IPS-NIHi7 (cell line): ENCODE results near the gene MAP4K1.
A peak's percentile ranks its signal among the peaks of the same experiment; 100 is the strongest.
"Not testable (repeated sequence)": the region's sequence is repeated elsewhere in the genome, so short reads cannot be mapped to it uniquely, and the experiment has no call there.

Experiments
- DNase-seq: peaks from one replicate; pipeline ENCODE4 v3.0.0; 2012; ENCODE audit warnings: mixed read lengths; ENCODE audit errors: extremely low spot score

The MAP4K1 gene

GRCh38 chr19:38569368-38569983, 48.3 kb downstream of the MAP4K1 start:
- no peak for DNase-seq

DNA sequence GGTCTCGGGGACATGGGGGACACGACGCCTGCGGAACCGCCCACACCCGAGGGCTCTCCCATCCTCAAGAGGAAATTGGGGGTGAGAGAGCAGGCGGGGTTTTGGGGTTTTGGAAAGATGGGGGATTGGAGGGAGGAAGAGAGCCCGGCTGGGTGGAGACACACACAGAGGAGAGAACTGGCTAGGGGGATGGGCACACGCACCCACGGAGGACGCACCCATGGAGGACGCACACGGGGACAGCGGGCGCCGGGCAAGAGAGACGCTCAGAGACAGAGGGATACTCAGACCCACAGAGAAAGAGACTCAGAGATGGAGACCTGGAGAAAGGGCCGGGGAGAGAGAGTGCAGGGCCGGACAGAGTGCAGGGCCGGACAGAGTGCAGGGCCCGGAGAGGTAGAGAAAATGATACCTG, 52.1 kb downstream of the MAP4K1 start:
- no peak for DNase-seq

GRCh38 chr19:38564981-38565690, 52.6 kb downstream of the MAP4K1 start:
- peak; percentile 77 for DNase-seq

- DNase-seq, result no peak
Measured at GRCh38 chr19:38563475-38563874, 54.3 kb downstream of the MAP4K1 start.

GRCh38 chr19:38562096-38562495, 55.7 kb downstream of the MAP4K1 start:
- DNase-seq, result no peak

GRCh38 chr19:38561658-38562057, 56.1 kb downstream of the MAP4K1 start:
- DNase-seq, result no peak

DNA sequence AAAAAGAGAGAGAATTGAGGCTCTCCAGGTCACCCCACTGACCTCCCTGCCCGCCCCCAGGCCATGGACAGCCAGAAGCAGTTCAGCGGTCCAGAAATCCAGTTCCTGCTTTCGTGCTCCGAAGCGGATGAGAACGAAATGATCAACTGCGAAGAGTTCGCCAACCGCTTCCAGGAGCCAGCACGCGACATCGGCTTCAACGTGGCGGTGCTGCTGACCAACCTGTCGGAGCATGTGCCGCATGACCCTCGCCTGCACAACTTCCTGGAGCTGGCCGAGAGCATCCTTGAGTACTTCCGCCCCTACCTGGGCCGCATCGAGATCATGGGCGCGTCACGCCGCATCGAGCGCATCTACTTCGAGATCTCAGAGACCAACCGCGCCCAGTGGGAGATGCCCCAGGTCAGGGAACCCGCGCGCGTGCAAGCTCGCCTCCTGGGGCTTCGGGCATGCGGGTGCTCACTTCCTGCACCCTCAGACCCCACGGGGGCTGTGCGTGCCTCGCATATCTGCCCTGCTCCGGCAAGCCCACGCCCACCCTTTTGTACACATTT, 56.6 kb downstream of the MAP4K1 start:
- no peak for DNase-seq

GRCh38 chr19:38559428-38560401, 58.0 kb downstream of the MAP4K1 start:
- no peak for DNase-seq

- DNase-seq, result not testable (repeated sequence)
Measured at GRCh38 chr19:38558933-38559332, 58.8 kb downstream of the MAP4K1 start.

DNA sequence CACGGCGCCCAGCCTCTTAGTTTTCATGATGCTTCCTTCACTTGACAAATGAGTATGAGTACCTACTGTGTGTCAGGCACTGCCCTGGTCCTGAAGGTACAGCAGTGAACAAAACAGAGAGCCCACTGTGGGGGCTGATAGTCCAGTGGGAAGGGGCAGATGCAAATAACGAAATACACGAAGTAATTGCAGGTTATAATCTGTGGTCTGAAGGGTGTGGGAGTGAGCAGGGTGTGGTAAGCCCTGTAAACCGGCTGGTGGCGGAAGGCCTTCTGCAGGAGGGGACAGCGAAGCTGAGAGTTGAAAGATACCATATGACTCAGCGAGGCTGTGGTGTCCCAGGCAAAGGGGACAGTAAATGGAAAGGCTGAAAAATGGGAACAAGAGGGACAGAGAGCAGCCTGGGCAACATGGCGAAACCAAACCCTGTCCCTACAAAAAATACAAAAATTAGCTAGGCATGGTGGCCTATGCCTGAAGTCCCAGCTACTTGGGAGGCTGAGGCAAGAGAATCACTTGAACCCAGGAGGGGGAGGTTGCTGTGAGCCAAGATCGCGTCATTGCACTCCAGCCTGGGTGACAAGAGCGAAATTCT, 60.5 kb downstream of the MAP4K1 start:
- DNase-seq, result no peak

DNA sequence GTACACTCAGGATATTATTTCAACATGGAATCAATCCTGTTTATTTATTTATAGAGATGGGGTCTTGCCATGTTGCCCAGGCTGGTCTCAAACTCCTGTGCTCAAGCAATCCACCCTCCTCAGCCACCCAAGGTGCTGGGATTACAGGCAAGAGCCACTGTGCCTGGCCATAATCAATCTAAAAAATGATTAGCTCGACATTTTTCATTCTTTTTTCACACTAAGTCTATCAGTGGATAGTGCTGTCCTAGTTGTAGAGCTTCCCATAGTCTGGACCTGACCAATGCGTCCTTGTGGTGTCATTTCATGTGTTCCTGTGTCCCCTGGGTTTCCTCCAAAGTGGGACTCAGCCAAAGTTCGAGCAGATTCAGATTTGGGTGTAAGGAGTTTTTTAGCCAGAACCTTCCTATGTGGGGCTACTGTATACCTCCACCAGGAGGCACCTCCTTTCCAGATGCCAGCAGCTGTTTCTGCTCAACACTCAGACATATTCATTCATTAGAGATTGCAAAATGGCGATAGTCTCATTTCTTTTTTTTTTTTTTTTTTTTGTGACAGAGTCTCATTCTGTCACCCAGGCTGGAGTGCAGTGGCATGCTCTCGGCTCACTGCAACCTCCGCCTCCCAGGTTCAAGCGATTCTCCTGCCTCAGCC, 61.1 kb downstream of the MAP4K1 start:
- peak; percentile 23 for DNase-seq

- DNase-seq, result no peak
Measured at GRCh38 chr19:38555200-38555599, 62.6 kb downstream of the MAP4K1 start.

GRCh38 chr19:38554676-38555141, 63.0 kb downstream of the MAP4K1 start:
- DNase-seq, result no peak

- DNase-seq, result not testable (repeated sequence)
Measured at GRCh38 chr19:38553239-38553638, 64.5 kb downstream of the MAP4K1 start.

GRCh38 chr19:38551450-38551813, 66.3 kb downstream of the MAP4K1 start:
- DNase-seq, result no peak

DNA sequence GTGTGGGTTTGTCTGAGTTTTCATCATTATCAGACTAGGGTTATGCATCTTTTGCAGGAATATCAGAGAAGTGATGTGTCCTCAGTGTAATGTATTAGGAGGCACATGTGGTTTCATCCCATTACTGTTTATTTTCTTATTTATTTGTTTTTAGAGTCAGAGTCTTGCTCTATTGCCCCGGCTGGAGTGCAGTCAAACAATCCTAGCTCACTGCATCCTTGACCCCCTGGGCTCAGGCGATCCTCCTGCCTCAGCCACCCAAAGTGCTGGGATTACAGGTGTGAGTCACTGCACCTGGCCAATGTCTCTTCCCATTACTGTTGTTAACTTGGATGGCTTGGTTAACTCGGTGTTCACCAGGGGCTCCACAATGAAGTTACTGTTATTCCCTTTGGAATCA, 67.4 kb downstream of the MAP4K1 start:
- no peak for DNase-seq

DNA sequence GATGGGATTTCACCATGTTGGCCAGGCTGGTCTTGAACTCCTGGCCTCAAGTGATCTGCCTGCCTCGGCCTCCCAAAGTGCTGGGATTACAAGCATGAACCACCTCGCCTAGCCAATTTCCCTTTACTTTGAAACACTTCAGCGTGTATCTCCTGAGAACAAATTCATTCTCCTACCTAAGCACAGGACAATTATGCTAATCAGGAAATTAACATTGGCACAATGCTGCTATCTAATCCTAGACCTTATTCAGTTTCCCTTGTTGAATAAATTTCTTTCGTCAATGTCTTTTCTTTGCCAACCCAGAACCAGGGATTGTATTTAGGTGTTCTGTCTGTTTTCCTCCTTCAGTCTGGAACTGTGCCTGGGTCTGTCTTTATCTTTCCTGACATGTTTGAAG, 67.8 kb downstream of the MAP4K1 start:
- no peak for DNase-seq

DNA sequence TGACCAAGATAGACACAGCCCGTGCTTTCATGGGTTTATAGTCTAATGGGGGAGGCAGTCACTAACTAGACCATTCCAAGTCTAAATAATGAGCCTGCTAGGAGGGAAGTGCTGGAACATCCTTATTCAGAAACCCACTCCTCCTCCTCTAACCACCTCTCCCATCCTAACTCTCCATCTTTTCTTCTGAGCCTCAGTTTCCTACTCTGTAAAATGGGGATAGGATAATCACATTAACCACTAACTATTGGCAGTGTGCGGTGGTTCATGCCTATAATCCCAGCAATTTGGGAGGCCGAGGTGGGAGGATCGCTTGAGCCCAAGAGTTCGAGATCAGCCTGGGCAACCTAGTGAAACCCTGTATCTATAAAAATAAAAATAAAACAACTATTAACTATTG, 68.7 kb downstream of the MAP4K1 start:
- DNase-seq, result no peak

DNA sequence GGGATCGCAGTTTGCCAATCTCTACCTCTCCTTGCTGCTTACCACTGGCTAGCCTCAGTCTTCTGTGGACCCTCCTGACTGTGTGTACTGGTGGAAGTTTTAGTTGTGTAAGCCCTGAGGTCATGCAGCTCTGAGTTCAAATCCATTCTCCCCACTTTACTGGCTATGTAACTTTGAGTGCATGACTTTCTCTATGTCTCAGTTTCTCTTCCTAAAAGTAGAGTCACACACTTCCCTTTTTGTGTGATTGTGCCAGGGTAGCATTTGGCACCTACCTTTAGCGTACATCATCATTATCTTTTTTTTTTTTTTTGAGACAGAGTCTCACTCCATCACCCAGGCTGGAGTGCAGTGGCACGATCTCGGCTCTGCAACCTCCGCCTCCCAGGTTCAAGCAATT, 70.3 kb downstream of the MAP4K1 start:
- no peak for DNase-seq

GRCh38 chr19:38545596-38545995, 72.2 kb downstream of the MAP4K1 start:
- no peak for DNase-seq
